Fibroblast of peridontal ligament (primary cell): ENCODE data around the gene EEPD1.

ENCODE experiments used
- DNase-seq: peaks from one replicate; pipeline ENCODE4 v3.0.0-alpha.2; 2010; ENCODE audit errors: extremely low read depth

Gene EEPD1

GRCh38 chr7:36279200-36279925, 126.3 kb downstream of the EEPD1 start:
- no peak for DNase-seq

GRCh38 chr7:36279926-36280315, 126.9 kb downstream of the EEPD1 start:
- DNase-seq: no peak

GRCh38 chr7:36280840-36281812, 128.1 kb downstream of the EEPD1 start:
- DNase-seq: peak; percentile 76

GRCh38 chr7:36281945-36282717, 129.1 kb downstream of the EEPD1 start:
- no peak for DNase-seq

- no peak for DNase-seq
Observed at GRCh38 chr7:36283181-36283580, 130.1 kb downstream of the EEPD1 start.

GRCh38 chr7:36283711-36284130, 130.7 kb downstream of the EEPD1 start:
- DNase-seq: no peak

GRCh38 chr7:36284456-36285090, 131.5 kb downstream of the EEPD1 start:
- no peak for DNase-seq

GRCh38 chr7:36285276-36285675, 132.2 kb downstream of the EEPD1 start:
- no peak for DNase-seq

GRCh38 chr7:36286226-36286625, 133.2 kb downstream of the EEPD1 start:
- no peak for DNase-seq

- no peak for DNase-seq
Observed at GRCh38 chr7:36286688-36287087, 133.6 kb downstream of the EEPD1 start.

GRCh38 chr7:36287371-36288241, 134.6 kb downstream of the EEPD1 start:
- DNase-seq: no peak

GRCh38 chr7:36288501-36288900, 135.4 kb downstream of the EEPD1 start:
- DNase-seq: no peak

- no peak for DNase-seq
Observed at GRCh38 chr7:36289833-36290661, 137.0 kb downstream of the EEPD1 start.

- peak; percentile 87 for DNase-seq
Observed at GRCh38 chr7:36291387-36292316, 138.6 kb downstream of the EEPD1 start.

- no peak for DNase-seq
Observed at GRCh38 chr7:36295090-36295489, 142.0 kb downstream of the EEPD1 start.

- DNase-seq: no peak
Observed at GRCh38 chr7:36296284-36296683, 143.2 kb downstream of the EEPD1 start.

GRCh38 chr7:36297364-36298009, 144.4 kb downstream of the EEPD1 start:
- DNase-seq: no peak

- no peak for DNase-seq
Observed at GRCh38 chr7:36298106-36298505, 145.1 kb downstream of the EEPD1 start.
